Fibroblast of skin of scalp (primary cell): Measurements from ENCODE around the gene HS1BP3. TPM values are rescaled to one million over a fixed set of nuclear protein-coding genes. Genes with fewer than 3 reads are reported as not detected.
A peak's percentile ranks its signal among the peaks of the same experiment; 100 is the strongest.

Source experiments
- DNase-seq: peaks from one replicate; pipeline ENCODE4 v3.0.0-alpha.2; 2013
- polyA plus RNA-seq, 2 experiments: library from polyadenylated mRNA; unstranded; fragments of 120-200 nt; gene quantifications; one replicate each; pipeline ENCODE4 v1.2.1, GENCODE V29; 2013; ENCODE audit not compliant: insufficient read length in 2 of 2

The HS1BP3 gene, protein sequence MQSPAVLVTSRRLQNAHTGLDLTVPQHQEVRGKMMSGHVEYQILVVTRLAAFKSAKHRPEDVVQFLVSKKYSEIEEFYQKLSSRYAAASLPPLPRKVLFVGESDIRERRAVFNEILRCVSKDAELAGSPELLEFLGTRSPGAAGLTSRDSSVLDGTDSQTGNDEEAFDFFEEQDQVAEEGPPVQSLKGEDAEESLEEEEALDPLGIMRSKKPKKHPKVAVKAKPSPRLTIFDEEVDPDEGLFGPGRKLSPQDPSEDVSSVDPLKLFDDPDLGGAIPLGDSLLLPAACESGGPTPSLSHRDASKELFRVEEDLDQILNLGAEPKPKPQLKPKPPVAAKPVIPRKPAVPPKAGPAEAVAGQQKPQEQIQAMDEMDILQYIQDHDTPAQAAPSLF
- 13.0 TPM for polyA plus RNA-seq (2013, experiment 1 of 2; ENCODE audit: insufficient read length)
- polyA plus RNA-seq (2013, experiment 2 of 2; ENCODE audit: insufficient read length), result 13.0 TPM

- peak; percentile 78 for DNase-seq
Observed at GRCh38 chr2:20650877-20651730, at the start of gene HS1BP3. Gene HS1BP3, minus strand, starts transcription at chr2:20651098. Its CDS starts 35 bp downstream, at chr2:20651063.

GRCh38 chr2:20698916-20699613 is 48.2 kb upstream of the HS1BP3 start:
- DNase-seq, result no peak

GRCh38 chr2:20697322-20697934 is 46.5 kb upstream of the HS1BP3 start:
- DNase-seq, result no peak

GRCh38 chr2:20696366-20696765 is 45.5 kb upstream of the HS1BP3 start:
- no peak for DNase-seq

DNA sequence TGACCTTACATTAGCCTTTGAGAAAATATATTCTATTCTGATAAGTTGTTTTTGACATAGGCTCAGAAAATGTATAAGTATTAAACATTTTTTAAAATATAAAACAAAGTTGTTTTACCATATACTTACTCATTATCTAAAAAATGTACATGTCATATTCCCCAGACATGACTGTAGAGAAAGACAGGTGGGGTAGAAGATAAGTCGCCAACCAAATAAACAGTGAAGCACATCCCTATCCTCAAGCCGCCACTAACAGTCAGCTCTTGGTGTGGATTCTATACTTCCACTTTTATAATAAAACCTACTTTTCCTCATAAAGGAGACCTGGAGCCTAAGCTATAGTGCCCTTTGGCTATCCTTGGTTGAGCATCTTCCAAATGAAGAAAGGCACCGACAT is 42.4 kb upstream of the HS1BP3 start:
- no peak for DNase-seq

DNA sequence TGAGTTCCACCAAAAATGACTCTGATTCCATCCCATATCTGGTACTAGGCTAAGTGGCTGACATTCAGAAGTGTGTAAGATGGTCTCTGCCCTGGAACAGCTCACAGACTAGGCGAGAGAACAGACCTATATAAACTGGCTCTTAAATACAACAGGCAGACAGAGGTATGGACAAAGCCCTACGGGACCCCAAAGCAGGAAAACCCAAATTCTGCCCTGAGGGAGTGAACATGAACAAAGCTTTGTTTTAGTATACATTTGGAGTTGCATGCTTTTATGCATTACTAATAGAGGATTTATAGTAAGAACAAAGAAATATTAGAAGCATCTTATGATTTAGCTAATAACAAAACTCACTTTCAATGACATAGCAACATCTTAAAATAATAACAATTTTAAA is 41.2 kb upstream of the HS1BP3 start:
- no peak for DNase-seq

GRCh38 chr2:20691076-20691734 is 40.3 kb upstream of the HS1BP3 start:
- DNase-seq, result no peak

DNA sequence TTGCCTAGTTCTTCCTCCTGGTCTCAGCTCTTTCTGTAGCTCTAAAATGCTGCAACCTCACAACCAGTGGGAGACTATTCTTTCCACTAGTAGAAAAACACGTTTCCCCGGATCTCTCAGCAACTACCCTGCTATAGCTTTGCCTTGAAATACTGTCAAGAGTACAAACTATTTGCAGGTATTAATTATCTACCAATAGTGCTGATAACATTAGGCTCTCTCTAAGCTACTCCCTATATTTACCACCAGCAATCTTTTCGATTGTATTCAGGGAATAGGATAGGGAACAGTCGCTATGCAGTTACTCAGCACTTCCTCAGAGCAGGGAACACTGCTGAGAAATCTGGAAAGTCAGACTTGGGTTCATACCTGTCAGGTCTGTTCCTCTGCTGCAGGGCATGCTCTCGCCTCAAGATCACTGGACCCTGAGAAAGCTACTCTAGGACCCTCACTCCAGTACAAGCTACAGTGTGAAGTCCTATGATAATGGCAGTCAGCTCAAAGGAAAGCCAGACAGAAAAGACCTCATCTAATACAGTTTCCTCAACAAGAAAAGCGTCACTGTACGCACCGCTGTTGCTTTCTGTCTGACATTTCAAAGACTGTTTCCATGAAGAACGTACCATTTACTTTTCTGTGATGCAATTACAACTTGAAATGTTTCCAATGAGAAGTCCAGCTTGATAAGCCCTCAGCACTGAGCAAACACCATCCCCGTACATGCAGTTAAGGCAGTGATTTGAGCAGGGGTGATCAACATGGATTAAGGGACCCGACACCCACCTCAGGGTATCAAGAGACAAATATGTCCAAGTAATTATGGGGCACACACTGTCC is 38.7 kb upstream of the HS1BP3 start:
- no peak for DNase-seq

- DNase-seq, result no peak
Observed at GRCh38 chr2:20687260-20687832, 36.4 kb upstream of the HS1BP3 start.

GRCh38 chr2:20684581-20685063 is 33.7 kb upstream of the HS1BP3 start:
- DNase-seq, result no peak

DNA sequence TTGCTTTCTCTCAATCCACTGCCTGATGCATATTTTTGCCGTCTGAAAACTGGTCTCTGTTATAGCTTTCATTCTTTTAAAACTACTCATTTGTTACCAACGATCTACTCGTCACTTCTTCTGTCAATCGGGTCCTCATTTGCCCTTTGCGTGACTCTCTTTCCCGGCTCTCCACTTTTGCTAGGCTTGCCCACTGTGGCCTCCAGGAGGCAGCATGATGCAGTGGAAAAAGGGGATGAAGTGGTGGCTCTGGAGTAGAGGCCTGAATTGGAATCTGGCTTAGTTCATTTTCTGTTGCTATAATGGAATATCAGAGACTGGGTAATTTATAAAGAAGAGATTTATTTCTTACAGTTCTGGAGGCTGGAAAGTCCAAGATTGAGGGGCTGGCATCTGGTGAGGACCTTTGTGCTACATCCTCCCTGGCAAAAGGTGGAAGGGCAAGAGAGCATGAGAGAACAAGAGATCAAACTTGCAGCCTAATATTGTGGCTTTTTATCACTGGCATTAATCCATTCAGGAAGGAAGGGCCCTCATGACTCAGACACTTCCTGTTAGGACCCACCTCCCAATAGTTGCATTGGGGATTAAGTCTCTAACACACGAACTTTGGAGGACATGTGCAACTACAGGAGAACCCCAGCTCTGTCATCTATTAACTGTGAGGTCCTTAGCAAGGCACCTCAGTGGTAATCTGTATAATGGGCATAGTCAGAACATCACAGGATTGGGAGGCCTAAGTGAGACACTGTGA is 31.4 kb upstream of the HS1BP3 start:
- peak; percentile 19 for DNase-seq

GRCh38 chr2:20680744-20681375 is 30.0 kb upstream of the HS1BP3 start:
- no peak for DNase-seq

GRCh38 chr2:20678780-20679179 is 27.9 kb upstream of the HS1BP3 start:
- no peak for DNase-seq

DNA sequence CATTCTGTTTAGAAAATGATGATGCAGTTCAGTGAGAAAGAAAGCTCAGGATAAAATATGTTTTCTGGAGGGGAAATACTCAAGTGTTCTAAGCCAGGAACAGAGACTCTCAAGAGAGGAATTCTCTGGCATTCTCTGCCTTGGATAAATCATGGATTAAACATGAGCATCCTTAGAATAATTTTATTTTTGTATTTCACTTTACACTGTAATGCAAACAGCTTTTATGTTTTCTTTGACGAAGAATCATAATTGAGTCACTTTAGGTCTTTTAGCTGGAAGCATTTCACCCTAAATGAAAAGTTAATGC is 27.1 kb upstream of the HS1BP3 start:
- DNase-seq, result no peak

DNA sequence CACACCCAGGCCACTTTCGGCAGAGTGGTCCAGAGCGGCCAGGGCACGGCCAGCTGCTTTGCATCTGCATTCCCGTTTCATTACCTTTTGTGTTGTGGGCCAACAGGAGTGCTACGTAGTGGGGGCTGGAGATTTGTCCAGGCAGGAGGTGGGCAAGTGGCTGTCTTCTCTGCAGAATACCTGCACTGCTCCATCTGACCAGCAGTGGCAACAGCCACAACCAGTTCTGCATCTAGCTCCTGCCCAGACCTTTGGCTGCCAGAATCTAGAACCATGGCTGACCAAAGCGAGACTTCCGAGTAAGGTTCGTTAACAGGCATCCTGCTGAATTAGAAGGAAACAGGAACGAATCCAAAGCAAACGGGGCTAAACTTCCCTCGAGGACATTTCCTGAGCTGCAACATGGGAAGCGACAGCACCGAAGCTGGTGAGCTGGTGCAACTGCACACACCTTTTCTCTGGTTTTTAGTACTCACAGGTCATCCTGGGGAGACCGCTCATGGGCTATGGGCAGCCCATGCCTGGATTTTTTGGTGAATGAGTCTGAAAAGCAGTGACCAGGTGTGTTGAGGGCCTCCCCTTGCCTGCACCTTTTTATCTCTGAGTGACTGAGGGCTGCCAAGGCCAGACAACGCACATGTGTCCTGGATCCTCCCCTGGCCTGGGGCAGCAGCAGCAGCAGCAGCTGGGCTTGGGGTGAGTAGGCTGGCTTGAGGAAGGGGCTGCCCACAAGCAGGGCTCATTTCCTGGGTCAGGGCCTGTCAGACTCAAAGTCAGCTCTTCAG is 26.6 kb upstream of the HS1BP3 start:
- DNase-seq, result no peak

DNA sequence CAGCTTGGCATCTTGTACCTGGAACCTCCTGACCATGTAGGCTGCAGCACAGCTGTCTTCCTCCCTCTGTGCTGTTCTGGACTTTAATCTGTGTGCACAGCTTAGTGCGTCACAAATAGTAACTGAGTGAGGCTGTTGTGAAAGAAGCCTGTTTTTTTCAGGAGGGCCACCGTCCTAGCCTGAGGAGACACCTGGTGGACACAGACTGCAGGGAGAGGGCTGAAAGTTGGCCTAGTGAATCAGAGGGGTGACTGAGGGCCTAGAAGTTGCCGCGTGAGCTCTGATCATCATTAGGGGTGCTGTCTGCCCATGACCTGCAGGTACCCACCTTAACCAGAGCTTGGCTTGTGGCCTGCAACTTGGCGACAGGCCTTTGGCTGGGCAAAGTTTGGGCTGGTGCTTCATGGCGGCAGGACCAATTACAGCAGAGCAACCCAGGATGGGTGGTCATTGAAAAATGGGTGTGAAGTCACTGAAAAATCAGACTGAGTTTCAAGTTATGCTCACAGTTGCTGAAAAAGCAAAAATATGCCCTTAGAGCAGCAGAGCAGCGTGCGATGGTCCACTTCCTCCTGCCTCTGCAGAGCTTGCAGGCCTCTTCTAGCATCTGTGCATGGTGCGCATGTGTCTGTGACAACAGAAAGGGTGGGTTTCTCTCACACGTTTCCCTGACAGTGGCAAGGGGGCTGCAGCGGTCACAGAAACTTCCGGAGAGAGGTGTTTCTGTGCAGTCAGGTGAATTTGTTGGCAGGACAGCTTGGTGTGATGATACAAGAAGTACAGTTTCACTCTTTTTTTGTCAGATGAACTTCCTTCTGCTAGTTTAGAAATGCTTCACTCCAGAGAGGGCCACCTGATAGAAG is 25.7 kb upstream of the HS1BP3 start:
- DNase-seq, result no peak

DNA sequence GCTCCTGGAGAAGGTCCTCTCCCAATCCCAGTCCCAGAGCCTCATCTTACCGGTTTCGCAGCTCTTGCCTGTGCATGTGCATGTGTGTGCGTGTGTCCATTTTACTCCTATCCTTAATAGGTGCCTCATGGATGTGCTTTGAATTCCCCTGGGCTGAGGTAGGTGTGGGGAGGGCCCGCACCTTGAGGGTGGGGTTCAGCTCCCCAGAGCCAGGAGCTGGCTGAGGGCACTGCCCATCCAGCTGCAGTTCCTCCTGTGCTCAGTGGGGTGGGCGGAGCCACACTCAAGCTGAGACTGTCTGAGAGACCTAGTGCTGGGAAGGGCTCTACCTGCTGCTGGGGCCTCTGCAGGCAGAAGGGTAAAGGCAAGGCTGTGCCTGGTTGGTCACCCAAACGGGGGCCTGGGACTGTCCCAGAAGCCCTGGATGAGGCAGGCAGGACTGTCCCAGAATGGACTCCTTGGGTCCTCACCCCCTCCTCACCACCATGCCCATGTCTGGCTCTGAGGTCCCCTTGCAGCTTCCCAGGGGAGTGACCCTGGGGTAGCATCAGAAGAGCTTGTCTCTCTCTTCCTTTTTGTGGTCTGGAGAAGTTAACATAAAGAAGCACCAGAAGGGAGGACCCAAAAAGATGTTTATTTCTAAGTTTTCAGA is 24.9 kb upstream of the HS1BP3 start:
- DNase-seq, result no peak
